SU-DHL-6 (cell line): ENCODE results near the gene LETM1.

ENCODE experiments used
- CTCF ChIP-seq: fragments of 200-600 bp; sonication (generic); IDR thresholded peaks from one replicate; pipeline ENCODE4 v1.5.1; 2017; ENCODE audit warnings: antibody characterized with exemption, mild to moderate bottlenecking, low read length, moderate library complexity; ENCODE audit not compliant: insufficient read depth, poor library complexity, severe bottlenecking
- EZH2phosphoT487 ChIP-seq: fragments of 200-600 bp; sonication (generic), shearing (Covaris generic); conservative IDR thresholded peaks from 2 replicates; pipeline ENCODE4 v1.6.1; 2018; ENCODE audit warnings: mild to moderate bottlenecking, antibody characterized with exemption, low read length, moderate library complexity, mixed read lengths

- no peak for TF ChIP-seq CTCF
- no peak for TF ChIP-seq EZH2phosphoT487
These were observed 29.2 kb downstream of the LETM1 start for GRCh38 chr4:1826531-1827350.
